ENCODE results near the gene KCTD5.
"Not testable (repeated sequence)": the region's sequence is repeated elsewhere in the genome, so short reads cannot be mapped to it uniquely, and the experiment has no call there.

The KCTD5 gene

GRCh38 chr16:2690852-2691251, 8.5 kb downstream of the KCTD5 start:
- Histone ChIP-seq H3K9ac (ENCODE audit: low read depth, low read length) (no peak overlapping the region), H3K4me1 (ENCODE audit: insufficient read depth, low read length) (no peaks in the 10 kb centered on the region), H3K27ac (ENCODE audit: low read length) (no peak overlapping the region), H3K4me3 (ENCODE audit: low read length) (no peak overlapping the region), H3K9me3 (ENCODE audit: insufficient read depth, low read depth, low read length) (no peaks in the 10 kb centered on the region), H3K36me3 (ENCODE audit: insufficient read depth, low read depth, low read length) (no peaks in the 10 kb centered on the region), H3K27me3 (ENCODE audit: insufficient read depth, low read length) (no peaks in the 10 kb centered on the region)

GRCh38 chr16:2691491-2692248, 9.3 kb downstream of the KCTD5 start:
- H3K36me3 ChIP-seq (ENCODE audit: insufficient read depth, low read depth, low read length), result no peaks in the 10 kb centered on the region
- H3K4me3 ChIP-seq (ENCODE audit: low read length), result no peak overlapping the region
- no peaks in the 10 kb centered on the region for H3K4me1 ChIP-seq (ENCODE audit: insufficient read depth, low read length)
- H3K27me3 ChIP-seq (ENCODE audit: insufficient read depth, low read length), result no peaks in the 10 kb centered on the region
- no peak overlapping the region; the same call in 1 of the 2 replicates for H3K9ac ChIP-seq (ENCODE audit: low read depth, low read length)
- H3K27ac ChIP-seq (ENCODE audit: low read length), result no peak overlapping the region
- no peaks in the 10 kb centered on the region for H3K9me3 ChIP-seq (ENCODE audit: insufficient read depth, low read depth, low read length)

GRCh38 chr16:2692251-2692947, 10.1 kb downstream of the KCTD5 start:
- Histone ChIP-seq H3K9ac (ENCODE audit: low read depth, low read length) (no peak overlapping the region), H3K9me3 (ENCODE audit: insufficient read depth, low read depth, low read length) (no peaks in the 10 kb centered on the region), H3K36me3 (ENCODE audit: insufficient read depth, low read depth, low read length) (peaks cover 3% of the 10 kb centered on the region; the same call in 1 of the 2 replicates), H3K27ac (ENCODE audit: low read length) (no peak overlapping the region), H3K4me1 (ENCODE audit: insufficient read depth, low read length) (no peaks in the 10 kb centered on the region), H3K27me3 (ENCODE audit: insufficient read depth, low read length) (no peaks in the 10 kb centered on the region), H3K4me3 (ENCODE audit: low read length) (no peak overlapping the region)

GRCh38 chr16:2692948-2693651, 10.8 kb downstream of the KCTD5 start:
- no peak overlapping the region for H3K27ac ChIP-seq (ENCODE audit: low read length)

GRCh38 chr16:2696601-2697250, 14.4 kb downstream of the KCTD5 start:
- H3K4me1 ChIP-seq (ENCODE audit: insufficient read depth, low read length); H3K27me3 ChIP-seq (ENCODE audit: insufficient read depth, low read length); H3K27ac ChIP-seq (ENCODE audit: low read length); H3K9ac ChIP-seq (ENCODE audit: low read depth, low read length); H3K4me3 ChIP-seq (ENCODE audit: low read length); H3K9me3 ChIP-seq (ENCODE audit: insufficient read depth, low read depth, low read length): not testable (repeated sequence)
- H3K36me3 ChIP-seq (ENCODE audit: insufficient read depth, low read depth, low read length), result peaks cover 23% of the 10 kb centered on the region; the same call in 1 of the 2 replicates

More at GRCh38 chr16:2692948-2693651, 10.8 kb downstream of the KCTD5 start:
- H3K27me3 ChIP-seq (ENCODE audit: insufficient read depth, low read length), result no peaks in the 10 kb centered on the region
- peaks cover 10% of the 10 kb centered on the region; the same call in 1 of the 2 replicates for H3K36me3 ChIP-seq (ENCODE audit: insufficient read depth, low read depth, low read length)
- H3K9me3 ChIP-seq (ENCODE audit: insufficient read depth, low read depth, low read length), result no peaks in the 10 kb centered on the region
- no peaks in the 10 kb centered on the region for H3K4me1 ChIP-seq (ENCODE audit: insufficient read depth, low read length)
- no peak overlapping the region for H3K4me3 ChIP-seq (ENCODE audit: low read length)
- H3K9ac ChIP-seq (ENCODE audit: low read depth, low read length), result no peak overlapping the region

- H3K27ac ChIP-seq (ENCODE audit: low read length), result no peak overlapping the region
- no peaks in the 10 kb centered on the region for H3K27me3 ChIP-seq (ENCODE audit: insufficient read depth, low read length)
- no peak overlapping the region for H3K4me3 ChIP-seq (ENCODE audit: low read length)
- H3K9ac ChIP-seq (ENCODE audit: low read depth, low read length), result no peak overlapping the region
- H3K9me3 ChIP-seq (ENCODE audit: insufficient read depth, low read depth, low read length), result no peaks in the 10 kb centered on the region
- no peaks in the 10 kb centered on the region for H3K4me1 ChIP-seq (ENCODE audit: insufficient read depth, low read length)
- H3K36me3 ChIP-seq (ENCODE audit: insufficient read depth, low read depth, low read length), result peaks cover 27% of the 10 kb centered on the region
Measured at GRCh38 chr16:2697401-2697948, 15.2 kb downstream of the KCTD5 start.

GRCh38 chr16:2698103-2698870, 16.0 kb downstream of the KCTD5 start:
- Histone ChIP-seq H3K4me3 (ENCODE audit: low read length) (no peak overlapping the region), H3K27me3 (ENCODE audit: insufficient read depth, low read length) (no peaks in the 10 kb centered on the region), H3K9me3 (ENCODE audit: insufficient read depth, low read depth, low read length) (no peaks in the 10 kb centered on the region), H3K36me3 (ENCODE audit: insufficient read depth, low read depth, low read length) (peaks cover 29% of the 10 kb centered on the region), H3K4me1 (ENCODE audit: insufficient read depth, low read length) (no peaks in the 10 kb centered on the region), H3K27ac (ENCODE audit: low read length) (no peak overlapping the region), H3K9ac (ENCODE audit: low read depth, low read length) (no peak overlapping the region)

- Histone ChIP-seq H3K4me1 (ENCODE audit: insufficient read depth, low read length) (no peaks in the 10 kb centered on the region), H3K36me3 (ENCODE audit: insufficient read depth, low read depth, low read length) (peaks cover 29% of the 10 kb centered on the region), H3K27ac (ENCODE audit: low read length) (no peak overlapping the region), H3K9me3 (ENCODE audit: insufficient read depth, low read depth, low read length) (no peaks in the 10 kb centered on the region), H3K4me3 (ENCODE audit: low read length) (no peak overlapping the region), H3K27me3 (ENCODE audit: insufficient read depth, low read length) (no peaks in the 10 kb centered on the region), H3K9ac (ENCODE audit: low read depth, low read length) (no peak overlapping the region)
Measured at GRCh38 chr16:2698965-2699750, 16.8 kb downstream of the KCTD5 start.

GRCh38 chr16:2699791-2700600, 17.7 kb downstream of the KCTD5 start:
- Histone ChIP-seq H3K36me3 (ENCODE audit: insufficient read depth, low read depth, low read length) (peaks cover 29% of the 10 kb centered on the region), H3K9ac (ENCODE audit: low read depth, low read length) (no peak overlapping the region), H3K9me3 (ENCODE audit: insufficient read depth, low read depth, low read length) (no peaks in the 10 kb centered on the region), H3K27me3 (ENCODE audit: insufficient read depth, low read length) (no peaks in the 10 kb centered on the region), H3K4me3 (ENCODE audit: low read length) (no peak overlapping the region), H3K4me1 (ENCODE audit: insufficient read depth, low read length) (no peaks in the 10 kb centered on the region), H3K27ac (ENCODE audit: low read length) (no peak overlapping the region)

GRCh38 chr16:2700786-2701185, 18.5 kb downstream of the KCTD5 start:
- H3K36me3 ChIP-seq (ENCODE audit: insufficient read depth, low read depth, low read length), result peaks cover 29% of the 10 kb centered on the region
- no peaks in the 10 kb centered on the region for H3K9me3 ChIP-seq (ENCODE audit: insufficient read depth, low read depth, low read length)
- H3K27me3 ChIP-seq (ENCODE audit: insufficient read depth, low read length), result no peaks in the 10 kb centered on the region
- H3K27ac ChIP-seq (ENCODE audit: low read length), result no peak overlapping the region
- no peak overlapping the region for H3K4me3 ChIP-seq (ENCODE audit: low read length)
- H3K9ac ChIP-seq (ENCODE audit: low read depth, low read length), result no peak overlapping the region
- no peaks in the 10 kb centered on the region for H3K4me1 ChIP-seq (ENCODE audit: insufficient read depth, low read length)

Measured in iPS-20b (cell line).